MM.1S (cell line): Measurements from ENCODE around the gene RHBDL2.

Experiments
- DNase-seq: peaks from one replicate; pipeline ENCODE4 v3.0.0-alpha.2; 2015
- H2AFZ ChIP-seq: fragments of 300-600 bp; sonication (generic); 2 replicates; pipeline ENCODE4 v1.6.0; 2016; ENCODE audit warnings: antibody characterized with exemption, low read length
- H3F3A ChIP-seq: fragments of 300-600 bp; sonication (generic); 2 replicates; pipeline ENCODE4 v1.6.1; 2016; ENCODE audit warnings: mild to moderate bottlenecking, antibody characterized with exemption, low read length, moderate library complexity, mixed read lengths; ENCODE audit not compliant: insufficient read depth
- H3K27ac ChIP-seq: fragments of 300-600 bp; sonication (generic); 2 replicates; pipeline ENCODE4 v1.5.1; 2016; ENCODE audit warnings: mild to moderate bottlenecking, low read length
- H3K27me3 ChIP-seq: fragments of 300-600 bp; sonication (generic); replicated peaks from 2 replicates; pipeline ENCODE4 v1.6.0; 2016; ENCODE audit warnings: low read length; ENCODE audit not compliant: insufficient read depth
- H3K36me3 ChIP-seq: fragments of 300-600 bp; sonication (generic); replicated peaks from 2 replicates; pipeline ENCODE4 v1.6.1; 2016; ENCODE audit warnings: mild to moderate bottlenecking, low read length, mixed read lengths; ENCODE audit not compliant: insufficient read depth
- H3K4me1 ChIP-seq: fragments of 300-600 bp; sonication (generic); 2 replicates; pipeline ENCODE4 v1.6.1; 2016; ENCODE audit warnings: low read length, mixed read lengths
- H3K4me2 ChIP-seq: fragments of 300-600 bp; sonication (generic); 2 replicates; pipeline ENCODE4 v1.6.0; 2016; ENCODE audit warnings: low read depth, low read length
- H3K4me3 ChIP-seq: fragments of 300-600 bp; sonication (generic); 2 replicates; pipeline ENCODE4 v1.5.1; 2016; ENCODE audit warnings: low read length, mixed read lengths
- H3K79me2 ChIP-seq: fragments of 300-600 bp; sonication (generic); 2 replicates; pipeline ENCODE4 v1.6.1; 2016; ENCODE audit warnings: mixed run types, low read length, mixed read lengths
- H3K9ac ChIP-seq: fragments of 300-600 bp; sonication (generic); 2 replicates; pipeline ENCODE4 v1.6.1; 2016; ENCODE audit warnings: low read length, mixed read lengths
- H3K9me2 ChIP-seq: fragments of 300-600 bp; sonication (generic); replicated peaks from 2 replicates; pipeline ENCODE4 v1.6.1; 2016; ENCODE audit warnings: mild to moderate bottlenecking, low read length, mixed read lengths; ENCODE audit not compliant: insufficient read depth
- H3K9me3 ChIP-seq: fragments of 300-600 bp; sonication (generic); replicated peaks from 2 replicates; pipeline ENCODE4 v1.6.1; 2016; ENCODE audit warnings: mild to moderate bottlenecking, low read length, mixed read lengths; ENCODE audit not compliant: insufficient read depth
- H4K20me1 ChIP-seq: fragments of 300-600 bp; sonication (generic); 2 replicates; pipeline ENCODE4 v1.6.1; 2016; ENCODE audit warnings: mild to moderate bottlenecking, low read length, moderate library complexity, mixed read lengths; ENCODE audit not compliant: insufficient read depth
- EZH2 ChIP-seq: fragments of 300-600 bp; sonication (generic); optimal IDR thresholded peaks from 2 replicates; pipeline ENCODE3; 2017; ENCODE audit warnings: low read depth, mild to moderate bottlenecking, antibody characterized with exemption, low read length, mixed read lengths
- EZH2phosphoT487 ChIP-seq: fragments of 300-600 bp; sonication (generic); IDR thresholded peaks from 2 replicates; pipeline ENCODE4 v1.6.1; 2018; ENCODE audit warnings: antibody characterized with exemption, low read length
- TF ChIP-seq, protein P1 (sequence below): fragments of 300-600 bp; sonication (generic); IDR thresholded peaks from 2 replicates; pipeline ENCODE4 v1.5.1; 2016; ENCODE audit warnings: antibody characterized with exemption, low read length, mixed read lengths

Gene RHBDL2

DNA sequence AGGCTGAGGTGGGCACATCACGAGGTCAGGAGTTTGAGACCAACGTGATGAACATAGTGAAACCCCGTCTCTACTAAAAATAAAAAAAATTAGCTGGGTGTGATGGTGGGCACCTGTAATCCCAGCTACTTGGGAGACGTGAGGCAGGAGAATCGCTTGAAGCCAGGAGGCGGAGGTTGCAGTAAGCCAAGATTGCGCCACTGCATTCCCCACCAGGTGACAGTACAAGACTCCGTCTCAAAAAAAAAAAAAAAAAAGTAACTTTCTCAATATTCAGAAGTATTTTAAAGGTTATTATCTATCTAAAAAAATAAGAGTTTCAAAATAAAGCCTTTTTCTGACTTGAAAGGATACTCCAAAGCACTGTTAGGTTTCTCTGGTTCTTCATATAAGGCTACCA lies 74.4 kb downstream of the RHBDL2 start:
- TF ChIP-seq EZH2: no peak
- TF ChIP-seq EZH2phosphoT487: no peak
- TF ChIP-seq, protein P1, sequence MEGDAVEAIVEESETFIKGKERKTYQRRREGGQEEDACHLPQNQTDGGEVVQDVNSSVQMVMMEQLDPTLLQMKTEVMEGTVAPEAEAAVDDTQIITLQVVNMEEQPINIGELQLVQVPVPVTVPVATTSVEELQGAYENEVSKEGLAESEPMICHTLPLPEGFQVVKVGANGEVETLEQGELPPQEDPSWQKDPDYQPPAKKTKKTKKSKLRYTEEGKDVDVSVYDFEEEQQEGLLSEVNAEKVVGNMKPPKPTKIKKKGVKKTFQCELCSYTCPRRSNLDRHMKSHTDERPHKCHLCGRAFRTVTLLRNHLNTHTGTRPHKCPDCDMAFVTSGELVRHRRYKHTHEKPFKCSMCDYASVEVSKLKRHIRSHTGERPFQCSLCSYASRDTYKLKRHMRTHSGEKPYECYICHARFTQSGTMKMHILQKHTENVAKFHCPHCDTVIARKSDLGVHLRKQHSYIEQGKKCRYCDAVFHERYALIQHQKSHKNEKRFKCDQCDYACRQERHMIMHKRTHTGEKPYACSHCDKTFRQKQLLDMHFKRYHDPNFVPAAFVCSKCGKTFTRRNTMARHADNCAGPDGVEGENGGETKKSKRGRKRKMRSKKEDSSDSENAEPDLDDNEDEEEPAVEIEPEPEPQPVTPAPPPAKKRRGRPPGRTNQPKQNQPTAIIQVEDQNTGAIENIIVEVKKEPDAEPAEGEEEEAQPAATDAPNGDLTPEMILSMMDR: no peak
- no peak overlapping the region for H3K9ac ChIP-seq
- H3K4me3 ChIP-seq: no peak overlapping the region
- no peaks in the 10 kb centered on the region for H4K20me1 ChIP-seq
- DNase-seq: no peak
- H3K4me2 ChIP-seq: no peak overlapping the region
- H3K27ac ChIP-seq: no peak overlapping the region
- H3K9me2 ChIP-seq: no peaks in the 10 kb centered on the region
- peaks cover 14% of the 10 kb centered on the region for H3K4me1 ChIP-seq
- no peaks in the 10 kb centered on the region for H3K27me3 ChIP-seq
- H3F3A ChIP-seq: peaks cover 9% of the 10 kb centered on the region; the same call in 1 of the 2 replicates
- H3K9me3 ChIP-seq: no peaks in the 10 kb centered on the region
- H3K36me3 ChIP-seq: no peaks in the 10 kb centered on the region; the same call in 1 of the 2 replicates
- H2AFZ ChIP-seq: no peak overlapping the region
- H3K79me2 ChIP-seq: peaks cover 41% of the 10 kb centered on the region

DNA sequence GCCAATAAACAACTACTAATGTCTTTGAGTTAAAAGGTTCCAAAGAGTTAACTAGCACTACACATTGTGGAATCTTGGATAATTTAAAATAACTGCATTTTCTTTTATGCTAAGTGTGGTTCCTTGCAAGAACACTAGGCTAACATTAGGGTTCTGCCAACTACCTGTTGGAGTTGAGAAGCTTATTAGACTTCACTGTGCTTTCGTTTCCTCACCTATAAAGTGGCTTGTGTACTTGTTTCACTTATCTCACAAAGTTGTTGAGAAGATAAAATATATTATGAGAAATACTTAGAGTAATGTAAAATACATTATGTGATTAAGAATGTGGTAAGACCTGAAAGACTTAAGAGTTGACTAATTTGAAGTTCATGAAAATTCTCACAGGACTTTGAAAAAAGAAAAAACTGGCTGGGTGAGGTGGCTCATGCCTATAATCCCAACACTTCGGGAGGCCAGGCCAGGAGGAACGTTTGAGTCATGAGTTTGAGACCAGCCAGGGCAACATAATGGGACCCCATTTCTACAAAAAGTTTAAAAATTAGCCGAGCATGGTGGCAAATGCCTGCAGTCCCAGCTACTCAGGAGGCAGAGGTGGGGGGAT lies 76.4 kb downstream of the RHBDL2 start:
- Histone ChIP-seq H3K27ac (no peak overlapping the region), H3K4me3 (no peak overlapping the region), H3K4me1 (peaks cover 10% of the 10 kb centered on the region; the same call in 1 of the 2 replicates), H3K9ac (no peak overlapping the region), H3F3A (peaks cover 2% of the 10 kb centered on the region; the same call in 1 of the 2 replicates), H2AFZ (no peak overlapping the region), H3K4me2 (no peak overlapping the region), H3K36me3 (no peaks in the 10 kb centered on the region; the same call in 1 of the 2 replicates), H3K79me2 (peaks cover 34% of the 10 kb centered on the region), H3K9me3 (no peaks in the 10 kb centered on the region), H3K9me2 (no peaks in the 10 kb centered on the region), H3K27me3 (no peaks in the 10 kb centered on the region), H4K20me1 (no peaks in the 10 kb centered on the region)
- no peak for TF ChIP-seq EZH2
- TF ChIP-seq, protein P1: no peak
- TF ChIP-seq EZH2phosphoT487: no peak
- DNase-seq: no peak

DNA sequence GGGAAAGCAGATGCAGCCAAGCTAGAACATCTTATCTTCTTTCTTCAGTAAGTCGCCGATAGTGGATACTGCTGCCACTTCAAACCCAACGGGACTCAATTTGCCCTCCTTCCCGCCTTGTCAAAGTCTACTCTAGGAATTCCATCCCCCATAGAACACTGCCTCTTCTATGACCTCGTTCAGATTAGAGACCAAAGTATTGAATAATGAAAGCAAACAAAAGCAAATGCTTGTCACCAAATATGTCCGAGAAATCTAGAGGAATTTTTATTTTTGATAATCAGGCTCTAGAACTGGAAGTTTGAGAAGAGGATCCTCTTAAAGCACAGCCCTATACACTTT lies 81.2 kb downstream of the RHBDL2 start:
- H3F3A ChIP-seq: peaks cover 9% of the 10 kb centered on the region
- no peaks in the 10 kb centered on the region for H3K9me3 ChIP-seq
- DNase-seq: no peak
- H3K27ac ChIP-seq: no peak overlapping the region
- peak overlapping the region; percentile 86 for H3K4me3 ChIP-seq
- H2AFZ ChIP-seq: peak overlapping the region; percentile 97
- no peaks in the 10 kb centered on the region for H3K9me2 ChIP-seq
- H3K4me2 ChIP-seq: peak overlapping the region; percentile 63
- 0 out of 2 replicates have a peak, but pooled peaks cover 4% of the 10 kb centered on the region for H4K20me1 ChIP-seq
- TF ChIP-seq EZH2phosphoT487: no peak
- TF ChIP-seq, protein P1: no peak
- no peak for TF ChIP-seq EZH2
- peaks cover 14% of the 10 kb centered on the region for H3K4me1 ChIP-seq
- H3K9ac ChIP-seq: peak overlapping the region; percentile 53; the same call in 1 of the 2 replicates
- H3K79me2 ChIP-seq: peaks cover 37% of the 10 kb centered on the region
- H3K27me3 ChIP-seq: no peaks in the 10 kb centered on the region
- peaks cover under 1% of the 10 kb centered on the region for H3K36me3 ChIP-seq
